SU-DHL-6 (cell line): Measurements from ENCODE around the gene FER1L5.

Experiments used
- H2AFZ ChIP-seq: fragments of 200-600 bp; sonication (generic); 2 replicates; pipeline ENCODE4 v1.6.1; 2014; ENCODE audit warnings: low read depth, mild to moderate bottlenecking, moderate library complexity, mixed read lengths, antibody characterized with exemption, low read length; ENCODE audit not compliant: severe bottlenecking
- H3F3A ChIP-seq: fragments of 200-600 bp; shearing (Covaris generic); 2 replicates; pipeline ENCODE4 v1.6.0; 2016; ENCODE audit warnings: antibody characterized with exemption, mild to moderate bottlenecking; ENCODE audit not compliant: insufficient read depth
- H3K27ac ChIP-seq: fragments of 200-600 bp; sonication (generic); 2 replicates; pipeline ENCODE4 v1.5.1; 2016; ENCODE audit warnings: low read depth, mild to moderate bottlenecking, low read length, moderate library complexity, mixed read lengths
- H3K27me3 ChIP-seq: fragments of 200-600 bp; sonication (generic), shearing (Covaris generic); 2 replicates; pipeline ENCODE4 v1.6.0; 2014; ENCODE audit warnings: mild to moderate bottlenecking, low read length
- H3K36me3 ChIP-seq: fragments of 200-600 bp; sonication (generic); 2 replicates; pipeline ENCODE4 v1.6.1; 2014; ENCODE audit warnings: mild to moderate bottlenecking, low read length, mixed read lengths
- H3K4me2 ChIP-seq: fragments of 300-600, 200-600 bp; shearing (Covaris generic), sonication (generic); 2 replicates; pipeline ENCODE4 v1.6.0; 2014; ENCODE audit warnings: low read length, low read depth, mild to moderate bottlenecking; ENCODE audit not compliant: poor library complexity, severe bottlenecking
- H3K4me3 ChIP-seq: fragments of 200-600 bp; sonication (generic); 2 replicates; pipeline ENCODE4 v1.5.1; 2014; ENCODE audit warnings: antibody characterized with exemption, low read length, mild to moderate bottlenecking, mixed read lengths; ENCODE audit not compliant: insufficient read depth, poor library complexity, severe bottlenecking
- H3K79me2 ChIP-seq: fragments of 200-600 bp; sonication (generic); 2 replicates; pipeline ENCODE4 v1.6.1; 2014; ENCODE audit warnings: mild to moderate bottlenecking, low read length, moderate library complexity; ENCODE audit not compliant: insufficient read depth
- H3K9ac ChIP-seq: fragments of 200-600 bp; sonication (generic); 2 replicates; pipeline ENCODE4 v1.7.0; 2014; ENCODE audit warnings: mild to moderate bottlenecking, low read length
- H3K9me2 ChIP-seq: fragments of 200-600 bp; sonication (generic); replicated peaks from 2 replicates; pipeline ENCODE4 v1.6.1; 2014; ENCODE audit warnings: low read length; ENCODE audit not compliant: insufficient read depth
- H3K9me3 ChIP-seq: fragments of 200-600 bp; sonication (generic); 2 replicates; pipeline ENCODE4 v1.6.1; 2014; ENCODE audit warnings: low read length, mixed read lengths; ENCODE audit not compliant: insufficient read depth
- H4K20me1 ChIP-seq: fragments of 200-600 bp; sonication (generic); 2 replicates; pipeline ENCODE4 v1.6.1; 2014; ENCODE audit warnings: low read depth, mild to moderate bottlenecking, antibody characterized with exemption, low read length, moderate library complexity, mixed read lengths
- EZH2phosphoT487 ChIP-seq: fragments of 200-600 bp; sonication (generic), shearing (Covaris generic); conservative IDR thresholded peaks from 2 replicates; pipeline ENCODE4 v1.6.1; 2018; ENCODE audit warnings: mild to moderate bottlenecking, antibody characterized with exemption, low read length, moderate library complexity, mixed read lengths
- TF ChIP-seq, protein P1 (sequence below): fragments of 200-600 bp; sonication (generic); IDR thresholded peaks from one replicate; pipeline ENCODE4 v1.5.1; 2017; ENCODE audit warnings: antibody characterized with exemption, mild to moderate bottlenecking, low read length, moderate library complexity; ENCODE audit not compliant: insufficient read depth, poor library complexity, severe bottlenecking

Gene FER1L5

DNA sequence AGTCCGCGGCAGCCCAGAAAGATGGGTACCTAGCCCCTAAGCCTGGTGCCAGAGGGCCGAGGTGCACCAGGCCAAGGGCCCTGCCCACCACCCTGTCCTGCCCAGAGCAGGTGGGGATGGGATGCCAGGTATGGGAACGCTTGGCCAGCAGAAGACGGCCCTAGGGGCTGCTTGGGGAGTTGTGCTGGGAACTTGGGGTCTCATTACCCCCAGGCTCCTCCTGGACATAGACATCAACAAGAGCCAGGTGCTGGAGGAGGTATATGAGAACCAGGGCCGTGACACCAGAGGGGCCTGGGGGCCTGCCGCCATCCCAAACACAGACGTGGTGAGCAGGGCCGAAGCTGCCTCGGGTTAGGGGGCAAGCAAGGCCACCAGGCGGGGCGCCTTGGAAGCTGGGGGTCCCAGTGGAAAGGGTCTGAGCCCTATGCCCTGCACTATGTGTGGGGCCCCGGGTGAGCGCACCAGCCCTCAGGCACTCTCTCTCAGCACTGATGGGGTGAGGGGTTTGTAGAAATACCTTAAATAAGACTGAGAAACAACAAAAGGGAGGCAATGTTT, 46.9 kb downstream of the FER1L5 start:
- Histone ChIP-seq H3K9me3 (no peaks in the 10 kb centered on the region), H3K4me3 (no peak overlapping the region), H2AFZ (no peak overlapping the region), H3K9me2 (no peaks in the 10 kb centered on the region), H3F3A (no peaks in the 10 kb centered on the region), H3K27ac (no peak overlapping the region), H3K27me3 (no peaks in the 10 kb centered on the region), H4K20me1 (no peaks in the 10 kb centered on the region), H3K79me2 (no peaks in the 10 kb centered on the region), H3K9ac (no peak overlapping the region), H3K4me2 (no peak overlapping the region), H3K36me3 (no peaks in the 10 kb centered on the region)
- TF ChIP-seq, protein P1, sequence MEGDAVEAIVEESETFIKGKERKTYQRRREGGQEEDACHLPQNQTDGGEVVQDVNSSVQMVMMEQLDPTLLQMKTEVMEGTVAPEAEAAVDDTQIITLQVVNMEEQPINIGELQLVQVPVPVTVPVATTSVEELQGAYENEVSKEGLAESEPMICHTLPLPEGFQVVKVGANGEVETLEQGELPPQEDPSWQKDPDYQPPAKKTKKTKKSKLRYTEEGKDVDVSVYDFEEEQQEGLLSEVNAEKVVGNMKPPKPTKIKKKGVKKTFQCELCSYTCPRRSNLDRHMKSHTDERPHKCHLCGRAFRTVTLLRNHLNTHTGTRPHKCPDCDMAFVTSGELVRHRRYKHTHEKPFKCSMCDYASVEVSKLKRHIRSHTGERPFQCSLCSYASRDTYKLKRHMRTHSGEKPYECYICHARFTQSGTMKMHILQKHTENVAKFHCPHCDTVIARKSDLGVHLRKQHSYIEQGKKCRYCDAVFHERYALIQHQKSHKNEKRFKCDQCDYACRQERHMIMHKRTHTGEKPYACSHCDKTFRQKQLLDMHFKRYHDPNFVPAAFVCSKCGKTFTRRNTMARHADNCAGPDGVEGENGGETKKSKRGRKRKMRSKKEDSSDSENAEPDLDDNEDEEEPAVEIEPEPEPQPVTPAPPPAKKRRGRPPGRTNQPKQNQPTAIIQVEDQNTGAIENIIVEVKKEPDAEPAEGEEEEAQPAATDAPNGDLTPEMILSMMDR: no peak
- TF ChIP-seq EZH2phosphoT487: no peak

DNA sequence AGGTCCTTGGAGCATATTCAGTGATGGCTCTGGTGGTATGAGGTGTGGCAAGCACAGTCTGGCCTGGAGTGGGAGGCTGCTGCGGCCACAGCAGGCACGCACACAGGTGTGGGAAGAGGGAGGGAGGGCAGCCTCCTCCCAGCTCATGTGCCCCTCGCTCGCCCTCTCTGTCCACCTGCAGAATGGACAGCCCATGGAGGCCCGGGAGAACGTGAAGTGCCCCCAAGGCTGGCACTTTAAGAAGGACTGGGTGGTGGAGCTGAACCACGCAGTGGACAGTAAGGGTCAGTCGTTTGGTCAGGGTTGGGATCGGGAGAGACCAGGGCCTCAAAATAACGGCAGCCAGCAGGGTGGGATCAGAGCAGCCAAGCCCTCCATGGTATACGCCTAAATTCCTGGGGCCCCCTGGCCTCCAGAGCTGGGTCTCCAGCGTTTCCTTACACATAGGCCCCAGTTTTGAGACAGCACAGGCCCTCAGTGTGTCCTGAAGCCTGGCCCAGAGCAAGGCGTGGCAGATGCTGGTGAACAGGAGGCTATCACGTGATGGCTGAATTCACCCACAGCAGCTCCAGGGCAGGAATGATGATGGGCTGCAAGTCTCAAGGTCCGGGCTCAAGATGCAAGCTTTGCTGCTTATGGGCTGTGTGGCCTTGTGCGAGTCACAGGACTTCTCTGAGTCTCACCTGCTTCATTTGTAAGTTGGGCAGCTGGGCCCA, 47.9 kb downstream of the FER1L5 start:
- Histone ChIP-seq H3K36me3 (no peaks in the 10 kb centered on the region), H3F3A (no peaks in the 10 kb centered on the region), H3K9me3 (no peaks in the 10 kb centered on the region), H3K4me3 (no peak overlapping the region), H3K27me3 (no peaks in the 10 kb centered on the region), H3K79me2 (no peaks in the 10 kb centered on the region), H4K20me1 (no peaks in the 10 kb centered on the region), H3K9me2 (no peaks in the 10 kb centered on the region), H3K27ac (no peak overlapping the region), H2AFZ (no peak overlapping the region), H3K9ac (no peak overlapping the region), H3K4me2 (no peak overlapping the region)
- no peak for TF ChIP-seq EZH2phosphoT487
- TF ChIP-seq, protein P1: no peak

DNA sequence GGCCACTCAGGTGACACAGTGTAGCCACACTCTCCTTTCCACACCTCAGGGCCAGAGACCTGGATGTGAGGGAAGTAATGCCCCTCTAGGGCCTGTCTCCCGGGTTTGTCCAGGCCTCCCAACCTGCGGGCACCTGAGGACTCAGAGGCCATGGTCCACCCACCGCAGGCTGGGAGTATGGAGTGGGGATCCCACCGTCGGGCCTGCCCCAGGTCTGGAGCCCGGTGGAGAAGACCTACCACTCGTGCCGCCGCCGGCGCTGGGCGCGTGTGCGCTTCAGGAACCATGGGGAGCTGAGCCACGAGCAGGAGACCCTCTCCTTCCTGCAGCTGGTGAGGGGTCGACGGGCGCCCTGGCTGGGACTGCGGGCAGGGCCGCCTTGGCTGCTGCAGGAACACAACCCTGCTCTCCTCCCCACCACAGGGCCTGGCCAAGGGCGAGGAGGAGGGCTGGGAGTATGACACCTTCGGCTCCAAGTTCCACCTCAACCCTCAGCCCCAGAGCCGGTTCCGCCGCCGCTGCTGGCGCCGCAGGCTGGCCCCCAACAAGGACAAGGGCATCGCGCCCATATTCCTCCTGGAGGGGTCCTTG, 48.6 kb downstream of the FER1L5 start:
- Histone ChIP-seq H3K9ac (no peak overlapping the region), H3K79me2 (no peaks in the 10 kb centered on the region), H3K9me3 (no peaks in the 10 kb centered on the region), H3K9me2 (no peaks in the 10 kb centered on the region), H3K36me3 (no peaks in the 10 kb centered on the region), H3F3A (no peaks in the 10 kb centered on the region), H3K4me3 (no peak overlapping the region), H3K27ac (no peak overlapping the region), H2AFZ (no peak overlapping the region), H3K4me2 (no peak overlapping the region), H4K20me1 (no peaks in the 10 kb centered on the region), H3K27me3 (no peaks in the 10 kb centered on the region)
- TF ChIP-seq, protein P1: no peak
- TF ChIP-seq EZH2phosphoT487: no peak
